ENCODE measurements around the gene FIBP.
"Not testable (repeated sequence)": the region's sequence is repeated elsewhere in the genome, so short reads cannot be mapped to it uniquely, and the experiment has no call there.

FIBP gene

DNA sequence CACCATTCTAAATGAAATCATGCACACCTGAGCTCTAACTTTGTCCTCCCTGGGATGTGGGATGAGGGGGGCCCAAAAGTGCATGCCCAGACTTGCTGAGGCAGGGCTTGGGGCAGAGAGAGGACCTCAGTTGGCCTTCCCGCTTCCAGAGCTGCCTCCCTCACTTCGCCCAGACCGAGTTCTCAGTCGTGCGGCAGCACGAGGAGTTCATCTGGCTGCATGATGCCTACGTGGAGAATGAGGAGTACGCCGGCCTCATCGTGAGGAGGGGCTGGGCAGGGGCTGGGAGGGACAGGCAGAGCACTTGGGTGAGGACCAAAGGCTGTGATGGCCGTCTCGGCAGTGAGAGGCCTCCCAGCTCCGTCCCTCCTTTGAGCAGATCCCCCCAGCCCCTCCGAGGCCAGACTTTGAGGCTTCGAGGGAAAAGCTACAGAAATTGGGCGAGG lies 38.5 kb downstream of the FIBP start:
- in situ Hi-C loops (cut with MboI; ENCODE audit: low sequenced_read_pairs), result no loop called here

GRCh38 chr11:65849366-65849765 lies 38.9 kb downstream of the FIBP start:
- in situ Hi-C loops (cut with MboI; ENCODE audit: low sequenced_read_pairs), result no loop called here

DNA sequence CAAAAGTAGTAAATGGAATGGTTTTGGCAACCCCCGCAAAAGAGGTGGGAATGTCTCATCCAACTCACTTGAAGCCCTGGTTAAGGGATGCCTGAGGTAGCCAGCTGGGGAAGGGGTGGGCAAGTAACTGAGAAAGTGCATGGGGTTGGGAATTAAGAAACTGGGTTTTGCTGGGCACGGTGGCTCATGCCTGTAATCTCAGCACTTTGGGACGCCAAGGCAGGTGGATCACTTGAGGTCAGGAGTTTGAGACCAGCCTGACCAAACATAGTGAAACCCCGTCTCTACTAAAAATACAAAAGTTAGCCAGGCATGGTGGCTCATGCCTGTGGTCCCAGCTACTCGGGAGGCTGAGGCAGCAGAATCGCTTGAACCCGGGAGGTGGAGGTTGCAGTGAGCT lies 39.6 kb downstream of the FIBP start:
- in situ Hi-C loops (cut with MboI; ENCODE audit: low sequenced_read_pairs), result not testable (repeated sequence)

DNA sequence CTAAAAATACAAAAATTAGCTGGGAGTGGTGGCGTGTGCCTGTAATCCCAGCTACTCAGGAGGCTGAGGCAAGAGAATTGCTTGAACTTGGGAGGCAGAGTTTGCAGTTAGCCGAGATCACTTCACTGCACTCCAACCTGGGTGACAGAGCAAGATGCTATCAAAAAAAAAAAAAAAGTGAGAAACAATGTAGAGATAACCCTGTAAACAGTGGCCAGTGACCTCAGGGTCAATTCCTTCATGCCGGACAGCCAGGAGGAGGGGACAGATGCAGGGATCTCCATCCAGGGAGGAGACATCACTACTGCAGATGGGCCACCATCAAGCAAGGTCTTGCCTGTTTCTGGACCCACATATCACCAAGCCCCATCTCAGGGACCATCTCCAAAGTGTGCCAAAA lies 40.5 kb downstream of the FIBP start:
- in situ Hi-C loops (cut with MboI; ENCODE audit: low sequenced_read_pairs), result no loop called here

DNA sequence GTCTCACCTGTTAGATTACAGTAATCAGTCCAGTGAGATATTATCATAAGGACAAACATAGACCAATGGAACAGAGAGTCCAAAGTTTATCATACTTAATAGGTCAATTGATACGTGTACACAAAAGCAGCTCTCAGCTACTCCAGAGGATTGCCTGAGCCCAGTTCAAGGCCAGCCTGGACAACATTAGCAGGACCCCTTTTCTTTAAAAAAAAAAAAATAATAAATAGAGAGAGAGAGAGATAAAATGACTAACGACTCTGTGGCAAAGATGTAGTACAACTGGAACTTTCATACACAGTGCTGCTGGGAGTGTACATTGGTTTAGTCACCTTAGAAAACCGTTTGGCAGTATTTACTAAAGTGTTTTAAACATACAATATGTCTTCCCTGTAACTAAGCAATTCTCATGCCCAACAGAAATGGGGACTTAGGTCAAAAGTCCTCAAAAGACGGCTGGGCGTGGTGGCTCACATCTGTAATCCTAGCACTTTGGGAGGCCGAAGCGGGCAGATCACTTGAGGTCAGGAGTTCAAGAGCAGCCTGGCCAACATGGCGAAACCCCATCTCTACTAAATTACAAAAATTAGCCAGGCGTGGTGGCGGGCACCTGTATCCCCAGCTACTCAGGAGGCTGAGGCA lies 43.9 kb downstream of the FIBP start:
- in situ Hi-C loops (cut with MboI; ENCODE audit: low sequenced_read_pairs), result no loop called here

GRCh38 chr11:65843811-65844210 lies 44.5 kb downstream of the FIBP start:
- in situ Hi-C loops (cut with MboI; ENCODE audit: low sequenced_read_pairs), result no loop called here

DNA sequence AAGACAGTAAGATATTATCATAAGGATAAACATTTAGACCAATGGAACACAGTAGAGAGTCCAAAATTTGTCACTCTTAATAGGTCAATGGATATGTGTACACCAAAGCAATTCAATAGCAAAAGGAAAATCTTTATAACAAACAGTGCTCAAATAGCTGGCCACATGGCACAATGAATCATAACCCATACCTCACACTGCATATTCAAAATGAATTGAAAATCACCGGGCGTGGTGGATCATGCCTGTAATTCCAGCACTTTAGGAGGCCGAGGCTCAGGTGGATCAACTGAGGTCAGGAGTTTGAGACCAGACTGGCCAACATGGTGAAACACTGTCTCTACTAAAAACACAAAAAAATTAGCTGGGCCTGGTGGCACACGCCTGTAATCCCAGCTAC lies 46.1 kb downstream of the FIBP start:
- in situ Hi-C loops (cut with MboI; ENCODE audit: low sequenced_read_pairs), result no loop called here

DNA sequence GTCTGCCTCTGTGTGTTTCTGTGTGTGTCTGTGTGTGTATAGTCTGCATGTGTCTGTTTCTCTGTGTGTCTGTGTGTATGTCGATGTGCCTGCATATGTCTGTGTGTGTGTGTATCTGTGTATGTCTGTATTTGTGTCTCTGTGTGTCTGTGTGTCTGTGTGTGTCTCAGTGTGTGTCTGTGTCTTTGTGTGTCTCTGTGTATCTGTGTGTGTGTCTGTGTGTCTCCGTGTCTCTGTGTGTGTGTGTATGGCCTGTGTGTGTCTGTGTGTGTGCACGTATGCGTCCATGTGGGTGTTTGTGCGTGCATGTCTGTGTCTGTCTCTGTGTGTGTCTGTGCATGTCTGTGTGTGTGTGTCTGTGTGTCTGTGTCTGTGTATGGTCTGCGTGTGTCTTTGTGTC lies 54.1 kb downstream of the FIBP start:
- in situ Hi-C loops (cut with MboI; ENCODE audit: low sequenced_read_pairs), result no loop called here

Measured in HL-60/S4 treated with phorbol 12-myristate 13-acetate at 8.2 ng/mL for 4 days and 3 days (cell line).